Fibroblast of mammary gland (primary cell): ENCODE results near the gene DOK7.

Source experiments
- DNase-seq: peaks from one replicate; pipeline ENCODE4 v3.0.0-alpha.2; 2010; ENCODE audit warnings: low read depth
- H3K4me3 ChIP-seq: 2 replicates; pipeline ENCODE4 v1.5.1; 2011; ENCODE audit warnings: low read depth, mild to moderate bottlenecking, low read length, moderate library complexity; ENCODE audit not compliant: control insufficient read depth
- TF ChIP-seq, protein P1 (sequence below): conservative IDR thresholded peaks from 2 replicates; pipeline ENCODE4 v1.5.1; 2011; ENCODE audit warnings: low read depth, low read length, inconsistent platforms; ENCODE audit not compliant: control insufficient read depth, insufficient read depth

Gene DOK7

DNA sequence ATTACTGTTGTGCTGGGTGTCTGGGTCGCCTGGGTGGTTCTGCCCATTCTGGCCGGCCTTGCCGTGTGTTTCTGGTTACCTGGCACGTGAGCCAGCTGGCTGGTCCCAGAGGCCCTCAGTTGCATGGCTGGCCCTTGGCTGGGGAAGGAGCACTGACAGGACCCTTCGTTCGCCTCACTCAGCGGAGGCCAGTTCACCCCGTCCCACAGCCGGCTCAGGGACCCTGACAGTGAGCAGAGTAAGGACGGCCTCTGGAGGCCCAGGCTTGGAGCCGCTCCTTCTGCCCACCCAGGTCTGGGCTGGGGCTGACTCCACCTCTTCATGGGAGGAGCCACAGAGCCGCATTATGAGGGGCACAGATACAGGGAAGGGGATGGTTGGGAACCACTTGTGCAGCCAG, 41.6 kb upstream of the DOK7 start:
- H3K4me3 ChIP-seq, result no peak overlapping the region
- TF ChIP-seq, protein P1, sequence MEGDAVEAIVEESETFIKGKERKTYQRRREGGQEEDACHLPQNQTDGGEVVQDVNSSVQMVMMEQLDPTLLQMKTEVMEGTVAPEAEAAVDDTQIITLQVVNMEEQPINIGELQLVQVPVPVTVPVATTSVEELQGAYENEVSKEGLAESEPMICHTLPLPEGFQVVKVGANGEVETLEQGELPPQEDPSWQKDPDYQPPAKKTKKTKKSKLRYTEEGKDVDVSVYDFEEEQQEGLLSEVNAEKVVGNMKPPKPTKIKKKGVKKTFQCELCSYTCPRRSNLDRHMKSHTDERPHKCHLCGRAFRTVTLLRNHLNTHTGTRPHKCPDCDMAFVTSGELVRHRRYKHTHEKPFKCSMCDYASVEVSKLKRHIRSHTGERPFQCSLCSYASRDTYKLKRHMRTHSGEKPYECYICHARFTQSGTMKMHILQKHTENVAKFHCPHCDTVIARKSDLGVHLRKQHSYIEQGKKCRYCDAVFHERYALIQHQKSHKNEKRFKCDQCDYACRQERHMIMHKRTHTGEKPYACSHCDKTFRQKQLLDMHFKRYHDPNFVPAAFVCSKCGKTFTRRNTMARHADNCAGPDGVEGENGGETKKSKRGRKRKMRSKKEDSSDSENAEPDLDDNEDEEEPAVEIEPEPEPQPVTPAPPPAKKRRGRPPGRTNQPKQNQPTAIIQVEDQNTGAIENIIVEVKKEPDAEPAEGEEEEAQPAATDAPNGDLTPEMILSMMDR, result no peak
- DNase-seq, result no peak

DNA sequence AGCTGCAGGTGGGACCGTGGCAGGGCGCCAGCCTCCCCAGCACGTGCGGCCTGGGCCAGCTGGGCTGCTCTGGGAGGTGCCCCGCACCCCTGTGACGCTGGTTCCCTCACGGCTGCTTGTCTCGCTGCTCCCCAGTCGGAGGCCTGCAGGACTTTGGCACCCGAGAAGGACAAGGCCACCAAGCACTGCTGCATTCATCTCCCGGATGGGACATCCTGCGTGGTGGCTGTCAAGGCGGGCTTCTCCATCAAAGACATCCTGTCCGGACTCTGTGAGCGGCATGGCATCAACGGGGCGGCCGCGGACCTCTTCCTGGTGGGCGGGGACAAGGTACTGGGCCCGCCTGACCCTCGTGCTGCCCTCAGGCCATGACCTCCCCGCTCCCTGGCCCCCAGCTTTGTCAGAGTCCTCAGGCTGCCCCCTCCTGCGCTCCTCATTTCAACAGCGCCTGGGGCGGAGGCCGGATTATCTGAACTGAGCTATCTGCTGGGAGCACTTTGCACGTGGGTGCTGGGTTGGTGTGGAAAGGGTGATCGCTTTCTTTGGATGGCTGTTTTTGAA, 40.8 kb upstream of the DOK7 start:
- H3K4me3 ChIP-seq, result no peak overlapping the region
- TF ChIP-seq, protein P1, result no peak
- DNase-seq, result no peak

DNA sequence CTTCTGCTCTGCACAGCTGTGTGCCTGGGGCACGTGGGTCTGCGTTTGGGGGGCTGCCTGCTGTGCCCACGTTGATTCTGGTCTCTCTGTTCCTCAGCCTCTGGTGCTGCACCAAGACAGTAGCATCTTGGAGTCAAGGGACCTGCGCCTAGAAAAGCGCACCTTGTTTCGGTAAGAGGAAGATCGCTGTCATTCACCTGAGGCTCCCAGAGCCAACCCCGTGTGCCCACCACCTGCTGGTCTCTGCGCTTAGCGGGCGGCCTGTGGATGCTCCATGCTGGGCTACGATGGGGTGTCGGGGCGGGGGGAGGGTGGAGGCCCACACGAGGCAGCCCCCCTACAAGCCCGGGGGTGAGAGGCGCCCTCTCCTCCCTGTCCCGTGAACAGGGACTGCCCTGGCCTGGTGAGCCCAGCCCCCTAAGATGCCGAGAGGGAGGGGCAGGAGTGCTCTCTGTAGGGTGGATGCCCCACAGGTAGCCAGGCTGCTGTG, 40.3 kb upstream of the DOK7 start:
- TF ChIP-seq, protein P1, result no peak
- DNase-seq, result no peak
- H3K4me3 ChIP-seq, result no peak overlapping the region

DNA sequence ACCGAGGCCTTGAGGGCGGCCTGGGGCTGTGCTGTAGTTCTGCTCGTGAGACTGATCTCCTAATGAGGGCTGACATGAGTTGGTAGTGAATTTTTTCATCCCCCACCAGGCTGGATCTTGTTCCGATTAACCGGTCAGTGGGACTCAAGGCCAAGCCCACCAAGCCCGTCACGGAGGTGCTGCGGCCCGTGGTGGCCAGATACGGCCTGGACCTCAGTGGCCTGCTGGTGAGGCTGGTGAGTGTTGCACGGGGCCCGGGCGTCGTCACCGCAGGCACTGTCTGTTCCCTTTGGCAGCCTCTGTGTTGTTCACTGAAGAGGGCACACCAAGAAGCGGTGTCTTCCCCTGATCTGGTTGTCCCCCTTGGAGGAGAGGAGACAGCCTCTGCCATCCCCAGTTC, 39.7 kb upstream of the DOK7 start:
- DNase-seq, result no peak
- TF ChIP-seq, protein P1, result no peak
- H3K4me3 ChIP-seq, result no peak overlapping the region

DNA sequence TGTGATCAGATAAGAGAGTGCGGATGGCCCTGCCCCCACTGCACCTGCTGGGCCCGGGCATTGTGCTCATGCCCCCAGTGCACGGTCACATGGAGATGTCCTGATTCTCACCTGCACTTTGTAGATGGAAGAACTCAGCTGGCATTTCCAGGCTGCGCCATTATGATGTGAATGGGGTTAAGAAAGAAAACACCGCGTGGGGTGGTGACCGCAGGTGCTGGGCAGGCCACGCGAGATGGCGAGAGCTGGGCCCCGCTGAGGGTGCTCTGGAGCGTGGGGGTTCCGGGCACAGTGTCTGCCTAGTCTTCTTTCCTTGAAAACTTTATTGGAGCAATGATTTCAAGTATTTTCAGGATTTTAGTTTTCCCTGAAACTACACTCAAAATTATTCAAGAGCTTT, 39.2 kb upstream of the DOK7 start:
- TF ChIP-seq, protein P1, result no peak
- no peak for DNase-seq
- H3K4me3 ChIP-seq, result no peak overlapping the region

DNA sequence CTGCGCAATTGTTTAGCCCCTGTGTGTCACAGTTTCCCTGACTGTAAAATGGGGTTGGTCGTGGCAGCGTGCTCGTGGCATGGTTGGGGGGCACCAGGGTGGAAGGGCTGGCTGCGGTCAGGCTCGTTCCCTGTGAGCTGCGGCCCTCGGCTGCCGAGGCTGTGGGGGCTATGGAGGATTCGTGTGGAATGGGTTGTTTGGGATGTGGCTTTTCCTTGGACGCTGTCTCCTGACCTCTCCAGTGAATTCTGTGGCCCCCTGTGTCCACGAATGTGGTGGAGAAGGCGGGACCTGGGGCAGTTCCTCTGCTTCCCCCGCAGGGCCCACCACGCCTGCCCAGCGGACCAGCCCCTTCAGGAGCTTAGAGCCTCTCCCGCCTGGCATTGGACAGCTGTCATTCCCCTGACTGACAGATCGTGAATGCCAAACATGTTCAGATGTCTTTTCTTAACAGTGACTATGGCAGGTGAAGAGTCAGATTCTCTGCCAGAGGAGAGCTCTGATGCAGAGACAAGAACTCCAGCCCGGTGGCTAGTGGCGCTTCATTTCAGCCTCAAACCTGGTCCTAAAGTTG, 38.5 kb upstream of the DOK7 start:
- no peak for DNase-seq
- no peak overlapping the region for H3K4me3 ChIP-seq

More for the DNA sequence above, 38.5 kb upstream of the DOK7 start:
- TF ChIP-seq, protein P1, result no peak
